Activated CD8-positive, alpha-beta T cell treated with anti-CD3 and anti-CD28 coated beads, Interleukin-2, amount 10 ng/mL, durations not matched to agents 7 days and 5 days (primary cell): Measurements from ENCODE around the gene EPN1. TPM values are rescaled to one million over a fixed set of nuclear protein-coding genes. Genes with fewer than 3 reads are reported as not detected.
"Not testable (repeated sequence)": the region's sequence is repeated elsewhere in the genome, so short reads cannot be mapped to it uniquely, and the experiment has no call there.

Experiments
- ATAC-seq: fragments of 150-1000 bp; cut with Tn5 transposase; one replicate; pipeline ENCODE4 v1.10.0; 2021; ENCODE audit warnings: moderate library complexity
- CTCF ChIA-PET: fragments of 350-600 bp; sonication (Branson Sonifier 250); formaldehyde crosslinking; loops from one replicate; lab custom pipeline; 2021; ENCODE audit warnings: antibody characterized with exemption; lab: Charles Lee
- POLR2A ChIA-PET: fragments of 350-600 bp; sonication (Branson Sonifier 250); formaldehyde crosslinking; loops from one replicate; lab custom pipeline; 2021; ENCODE audit warnings: antibody characterized with exemption; lab: Charles Lee
- DNase-seq: peaks from one replicate; pipeline ENCODE4 v3.0.0-alpha.2; 2020
- H3K27ac Mint-ChIP-seq: one replicate; pipeline ENCODE4 v1.8.0; 2021; ENCODE audit warnings: mild to moderate bottlenecking, mixed read lengths
- H3K27me3 Mint-ChIP-seq: one replicate; pipeline ENCODE4 v1.8.0; 2021; ENCODE audit warnings: low read depth, mixed read lengths
- H3K36me3 Mint-ChIP-seq: one replicate; pipeline ENCODE4 v1.8.0; 2021; ENCODE audit warnings: low read depth, mixed read lengths
- H3K4me1 Mint-ChIP-seq: one replicate; pipeline ENCODE4 v1.8.0; 2021; ENCODE audit warnings: low read depth, mixed read lengths
- H3K4me3 Mint-ChIP-seq: one replicate; pipeline ENCODE4 v1.8.0; 2021; ENCODE audit warnings: mild to moderate bottlenecking, mixed read lengths
- H3K9me3 Mint-ChIP-seq: one replicate; pipeline ENCODE4 v1.8.0; 2022; ENCODE audit warnings: mixed read lengths; ENCODE audit not compliant: insufficient read depth
- total RNA-seq, 2 experiments: library from RNA; stranded (reverse); gene quantifications; one replicate each; pipeline ENCODE4 v1.2.3, GENCODE V29; 2021

EPN1 gene
- total RNA-seq, 2 experiments from 2014 or later, result 63.6 to 67.0 TPM

- POLR2A ChIA-PET, H3K4me3 Mint-ChIP-seq, H3K27ac Mint-ChIP-seq, H3K4me1 Mint-ChIP-seq, ATAC-seq, CTCF ChIA-PET, DNase-seq, H3K36me3 Mint-ChIP-seq, H3K9me3 Mint-ChIP-seq: not testable (repeated sequence)
- peaks cover 16% of the 10 kb centered on the region for H3K27me3 Mint-ChIP-seq
Observed at GRCh38 chr19:55717879-55718711, 43.1 kb downstream of the EPN1 start.

GRCh38 chr19:55720214-55720746, 45.3 kb downstream of the EPN1 start:
- CTCF ChIA-PET, result no interaction called here
- no peak overlapping the region for H3K27ac Mint-ChIP-seq
- peaks cover 10% of the 10 kb centered on the region for H3K9me3 Mint-ChIP-seq

GRCh38 chr19:55720801-55721200, 45.8 kb downstream of the EPN1 start:
- Mint-ChIP-seq H3K27ac (no peak overlapping the region), H3K27me3 (peaks cover 16% of the 10 kb centered on the region), H3K36me3 (no peaks in the 10 kb centered on the region), H3K4me1 (no peaks in the 10 kb centered on the region), H3K4me3 (no peak overlapping the region), H3K9me3 (peaks cover 10% of the 10 kb centered on the region)
- ChIA-PET CTCF (no interaction called here), POLR2A (no interaction called here)
- ATAC-seq (no peak), DNase-seq (no peak)

More at GRCh38 chr19:55720214-55720746, 45.3 kb downstream of the EPN1 start:
- H3K4me3 Mint-ChIP-seq, result no peak overlapping the region
- no peaks in the 10 kb centered on the region for H3K36me3 Mint-ChIP-seq
- no peaks in the 10 kb centered on the region for H3K4me1 Mint-ChIP-seq
- no peak for DNase-seq
- POLR2A ChIA-PET, result no interaction called here
- ATAC-seq, result no peak
- peaks cover 16% of the 10 kb centered on the region for H3K27me3 Mint-ChIP-seq

GRCh38 chr19:55723491-55723890, 48.5 kb downstream of the EPN1 start:
- ATAC-seq (no peak), DNase-seq (no peak)
- H3K27ac Mint-ChIP-seq, result no peak overlapping the region
- peaks cover 10% of the 10 kb centered on the region for H3K9me3 Mint-ChIP-seq
- no peak overlapping the region for H3K4me3 Mint-ChIP-seq
- H3K36me3 Mint-ChIP-seq, result no peaks in the 10 kb centered on the region
- ChIA-PET CTCF (no interaction called here), POLR2A (no interaction called here)
- H3K4me1 Mint-ChIP-seq, result no peaks in the 10 kb centered on the region
- peaks cover 8% of the 10 kb centered on the region for H3K27me3 Mint-ChIP-seq

GRCh38 chr19:55730378-55730777, 55.4 kb downstream of the EPN1 start:
- H3K27ac Mint-ChIP-seq, H3K36me3 Mint-ChIP-seq, CTCF ChIA-PET, DNase-seq, POLR2A ChIA-PET, H3K27me3 Mint-ChIP-seq, H3K4me1 Mint-ChIP-seq, ATAC-seq, H3K9me3 Mint-ChIP-seq, H3K4me3 Mint-ChIP-seq: not testable (repeated sequence)

- ChIA-PET POLR2A (no interaction called here), CTCF (no interaction called here)
- ATAC-seq (no peak), DNase-seq (no peak)
- H3K36me3 Mint-ChIP-seq, result no peaks in the 10 kb centered on the region
- no peak within 1 kb of the TSS for H3K4me3 Mint-ChIP-seq
- no peaks in the 10 kb centered on the region for H3K9me3 Mint-ChIP-seq
- H3K27ac Mint-ChIP-seq, result no peak within 1 kb of the TSS
- H3K27me3 Mint-ChIP-seq, result no peaks in the 10 kb centered on the region
- H3K4me1 Mint-ChIP-seq, result no peaks in the 10 kb centered on the region
Observed at GRCh38 chr19:55738302-55738701, 63.3 kb downstream of the EPN1 start, which contains the start of gene NLRP9. NLRP9 (minus strand) TSS chr19:55738402; CDS start chr19:55738374, 28 bp downstream.

GRCh38 chr19:55750715-55751114, 75.7 kb downstream of the EPN1 start:
- no peaks in the 10 kb centered on the region for H3K27me3 Mint-ChIP-seq
- no peak for DNase-seq
- H3K36me3 Mint-ChIP-seq, result no peaks in the 10 kb centered on the region
- ChIA-PET CTCF (no interaction called here), POLR2A (no interaction called here)
- H3K4me3 Mint-ChIP-seq, result no peak overlapping the region
- no peaks in the 10 kb centered on the region for H3K4me1 Mint-ChIP-seq
- ATAC-seq, result no peak
- H3K9me3 Mint-ChIP-seq, result no peaks in the 10 kb centered on the region
- no peak overlapping the region for H3K27ac Mint-ChIP-seq

- POLR2A ChIA-PET, result no interaction called here
- no peak for DNase-seq
- no peak for ATAC-seq
- Mint-ChIP-seq H3K36me3 (no peaks in the 10 kb centered on the region), H3K27me3 (no peaks in the 10 kb centered on the region), H3K9me3 (peaks cover 5% of the 10 kb centered on the region), H3K4me1 (no peaks in the 10 kb centered on the region), H3K27ac (no peak overlapping the region), H3K4me3 (no peak overlapping the region)
- CTCF ChIA-PET, result no interaction called here
Observed at GRCh38 chr19:55753401-55753800, 78.4 kb downstream of the EPN1 start.

- H3K36me3 Mint-ChIP-seq, H3K4me3 Mint-ChIP-seq, H3K4me1 Mint-ChIP-seq, DNase-seq, H3K27ac Mint-ChIP-seq, POLR2A ChIA-PET, H3K9me3 Mint-ChIP-seq, H3K27me3 Mint-ChIP-seq, ATAC-seq, CTCF ChIA-PET: not testable (repeated sequence)
Observed at GRCh38 chr19:55756808-55757207, 81.8 kb downstream of the EPN1 start.

GRCh38 chr19:55758797-55759196, 83.8 kb downstream of the EPN1 start, which contains the start of gene RFPL4A:
RFPL4A (plus strand) TSS chr19:55759097; CDS start chr19:55761801, 2,704 bp downstream.
- DNase-seq, H3K27ac Mint-ChIP-seq, ATAC-seq, H3K36me3 Mint-ChIP-seq, CTCF ChIA-PET, H3K4me1 Mint-ChIP-seq, H3K27me3 Mint-ChIP-seq, POLR2A ChIA-PET, H3K4me3 Mint-ChIP-seq, H3K9me3 Mint-ChIP-seq: not testable (repeated sequence)
